ENCODE measurements around the gene AFTPH.

DNA sequence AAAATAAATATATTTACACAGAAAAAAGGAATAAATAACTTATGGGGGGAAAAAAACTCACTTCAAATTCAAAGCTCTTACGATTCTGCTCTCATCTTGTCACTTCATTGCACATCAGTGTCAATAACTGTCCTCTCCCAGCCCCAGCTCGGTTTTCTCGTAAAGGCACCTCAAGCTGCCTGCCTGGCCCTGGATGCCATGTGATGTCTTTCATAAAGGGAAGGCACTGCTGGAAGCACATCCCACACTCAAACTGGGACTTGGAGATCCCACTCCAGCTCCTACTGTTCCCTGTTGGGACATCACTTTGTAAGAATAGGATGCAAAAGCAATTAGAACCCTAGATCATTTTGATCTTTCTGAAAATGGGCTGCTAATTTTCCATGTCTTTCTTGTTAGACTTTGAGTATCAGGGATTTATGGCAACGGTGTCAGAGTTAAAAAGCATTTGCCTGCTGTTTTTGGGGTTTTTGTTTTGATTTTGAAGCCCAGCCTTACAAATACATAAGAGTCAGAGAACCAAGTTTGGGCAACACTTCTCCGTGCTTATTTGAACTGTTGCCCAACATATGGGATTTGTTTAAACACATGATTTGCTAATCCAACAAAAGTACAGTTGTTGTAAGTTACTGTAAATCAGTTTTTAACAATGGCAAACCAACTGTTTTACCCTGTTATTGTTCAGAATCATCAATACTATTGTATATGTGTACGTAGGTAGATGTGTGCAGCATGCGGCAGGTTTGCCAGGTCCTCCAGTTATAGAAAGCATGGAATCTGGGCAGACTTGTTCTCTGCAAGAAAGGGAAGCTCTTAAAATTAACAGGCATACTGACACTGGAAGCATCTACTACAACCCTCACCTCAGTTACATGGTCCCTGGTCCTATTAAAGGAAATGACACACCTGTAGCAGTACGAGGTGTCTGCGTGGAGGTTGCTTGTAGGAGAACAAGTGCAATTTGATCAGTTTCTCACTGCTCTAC, 109.0 kb downstream of the AFTPH start:
- TF ChIP-seq, protein P1, sequence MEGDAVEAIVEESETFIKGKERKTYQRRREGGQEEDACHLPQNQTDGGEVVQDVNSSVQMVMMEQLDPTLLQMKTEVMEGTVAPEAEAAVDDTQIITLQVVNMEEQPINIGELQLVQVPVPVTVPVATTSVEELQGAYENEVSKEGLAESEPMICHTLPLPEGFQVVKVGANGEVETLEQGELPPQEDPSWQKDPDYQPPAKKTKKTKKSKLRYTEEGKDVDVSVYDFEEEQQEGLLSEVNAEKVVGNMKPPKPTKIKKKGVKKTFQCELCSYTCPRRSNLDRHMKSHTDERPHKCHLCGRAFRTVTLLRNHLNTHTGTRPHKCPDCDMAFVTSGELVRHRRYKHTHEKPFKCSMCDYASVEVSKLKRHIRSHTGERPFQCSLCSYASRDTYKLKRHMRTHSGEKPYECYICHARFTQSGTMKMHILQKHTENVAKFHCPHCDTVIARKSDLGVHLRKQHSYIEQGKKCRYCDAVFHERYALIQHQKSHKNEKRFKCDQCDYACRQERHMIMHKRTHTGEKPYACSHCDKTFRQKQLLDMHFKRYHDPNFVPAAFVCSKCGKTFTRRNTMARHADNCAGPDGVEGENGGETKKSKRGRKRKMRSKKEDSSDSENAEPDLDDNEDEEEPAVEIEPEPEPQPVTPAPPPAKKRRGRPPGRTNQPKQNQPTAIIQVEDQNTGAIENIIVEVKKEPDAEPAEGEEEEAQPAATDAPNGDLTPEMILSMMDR (IDR thresholded peaks at IDR 0.05): no peak
- TF ChIP-seq POLR2A (IDR thresholded peaks at IDR 0.05; ENCODE audit: low read length) (no peak), KDM1A (IDR thresholded peaks at IDR 0.05; ENCODE audit: low read depth) (no peak), EP300 (IDR thresholded peaks at IDR 0.05) (no peak), CBX2 (IDR thresholded peaks at IDR 0.05; ENCODE audit: borderline replicate concordance, low read depth) (no peak), NFE2L2 (conservative IDR thresholded peaks at IDR 0.05; ENCODE audit: low read length) (no peak), CHD2 (IDR thresholded peaks at IDR 0.05; ENCODE audit: low read length, partially characterized antibody) (no peak), ATOH8 (CRISPR knock-in tag; IDR thresholded peaks at IDR 0.05; ENCODE audit: low read depth) (no peak), RFX5 (IDR thresholded peaks at IDR 0.05) (no peak), EHMT2 (IDR thresholded peaks at IDR 0.05; ENCODE audit: low read depth) (no peak), ZFP36 (IDR thresholded peaks at IDR 0.05; ENCODE audit: borderline replicate concordance, partially characterized antibody) (no peak), ZSCAN20 (CRISPR knock-in tag; IDR thresholded peaks at IDR 0.05) (no peak)
- TF ChIP-seq, protein P2, sequence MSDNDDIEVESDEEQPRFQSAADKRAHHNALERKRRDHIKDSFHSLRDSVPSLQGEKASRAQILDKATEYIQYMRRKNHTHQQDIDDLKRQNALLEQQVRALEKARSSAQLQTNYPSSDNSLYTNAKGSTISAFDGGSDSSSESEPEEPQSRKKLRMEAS (IDR thresholded peaks at IDR 0.05): no peak

Measured in A549 (cell line).